LNCaP clone FGC (cell line): ENCODE measurements around the gene FZR1.
"Not testable (repeated sequence)": the region's sequence is repeated elsewhere in the genome, so short reads cannot be mapped to it uniquely, and the experiment has no call there.

Experiments
- DNase-seq: peaks from one replicate; pipeline ENCODE4 v3.0.0-alpha.2; 2011; ENCODE audit warnings: low read depth
- H3K4me3 ChIP-seq: 2 replicates; pipeline ENCODE4 v1.5.1; 2011; ENCODE audit warnings: mild to moderate bottlenecking, low read depth, low read length, control low read depth
- TF ChIP-seq, protein P1 (sequence below): IDR thresholded peaks from 2 replicates; pipeline ENCODE4 v1.5.1; 2012; ENCODE audit warnings: mild to moderate bottlenecking; ENCODE audit not compliant: control insufficient read depth, insufficient read depth; ENCODE audit errors: extremely low read depth

FZR1 gene

GRCh38 chr19:3556423-3556977, 50.4 kb downstream of the FZR1 start:
- TF ChIP-seq, protein P1, sequence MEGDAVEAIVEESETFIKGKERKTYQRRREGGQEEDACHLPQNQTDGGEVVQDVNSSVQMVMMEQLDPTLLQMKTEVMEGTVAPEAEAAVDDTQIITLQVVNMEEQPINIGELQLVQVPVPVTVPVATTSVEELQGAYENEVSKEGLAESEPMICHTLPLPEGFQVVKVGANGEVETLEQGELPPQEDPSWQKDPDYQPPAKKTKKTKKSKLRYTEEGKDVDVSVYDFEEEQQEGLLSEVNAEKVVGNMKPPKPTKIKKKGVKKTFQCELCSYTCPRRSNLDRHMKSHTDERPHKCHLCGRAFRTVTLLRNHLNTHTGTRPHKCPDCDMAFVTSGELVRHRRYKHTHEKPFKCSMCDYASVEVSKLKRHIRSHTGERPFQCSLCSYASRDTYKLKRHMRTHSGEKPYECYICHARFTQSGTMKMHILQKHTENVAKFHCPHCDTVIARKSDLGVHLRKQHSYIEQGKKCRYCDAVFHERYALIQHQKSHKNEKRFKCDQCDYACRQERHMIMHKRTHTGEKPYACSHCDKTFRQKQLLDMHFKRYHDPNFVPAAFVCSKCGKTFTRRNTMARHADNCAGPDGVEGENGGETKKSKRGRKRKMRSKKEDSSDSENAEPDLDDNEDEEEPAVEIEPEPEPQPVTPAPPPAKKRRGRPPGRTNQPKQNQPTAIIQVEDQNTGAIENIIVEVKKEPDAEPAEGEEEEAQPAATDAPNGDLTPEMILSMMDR, result no peak
- no peak for DNase-seq
- H3K4me3 ChIP-seq, result peak overlapping the region; percentile 89

GRCh38 chr19:3556978-3557460, 50.9 kb downstream of the FZR1 start:
- H3K4me3 ChIP-seq, result peak overlapping the region; percentile 89
- no peak for DNase-seq
- TF ChIP-seq, protein P1, result 0 out of 2 replicates have a peak, but pooled peaks have one; percentile 2

GRCh38 chr19:3557461-3558248, 51.5 kb downstream of the FZR1 start, which contains the start of gene MFSD12:
MFSD12 (minus strand) TSS chr19:3557586; CDS start chr19:3557403, 183 bp downstream.
- TF ChIP-seq, protein P1, result no peak
- DNase-seq, result peak; percentile 50

DNA sequence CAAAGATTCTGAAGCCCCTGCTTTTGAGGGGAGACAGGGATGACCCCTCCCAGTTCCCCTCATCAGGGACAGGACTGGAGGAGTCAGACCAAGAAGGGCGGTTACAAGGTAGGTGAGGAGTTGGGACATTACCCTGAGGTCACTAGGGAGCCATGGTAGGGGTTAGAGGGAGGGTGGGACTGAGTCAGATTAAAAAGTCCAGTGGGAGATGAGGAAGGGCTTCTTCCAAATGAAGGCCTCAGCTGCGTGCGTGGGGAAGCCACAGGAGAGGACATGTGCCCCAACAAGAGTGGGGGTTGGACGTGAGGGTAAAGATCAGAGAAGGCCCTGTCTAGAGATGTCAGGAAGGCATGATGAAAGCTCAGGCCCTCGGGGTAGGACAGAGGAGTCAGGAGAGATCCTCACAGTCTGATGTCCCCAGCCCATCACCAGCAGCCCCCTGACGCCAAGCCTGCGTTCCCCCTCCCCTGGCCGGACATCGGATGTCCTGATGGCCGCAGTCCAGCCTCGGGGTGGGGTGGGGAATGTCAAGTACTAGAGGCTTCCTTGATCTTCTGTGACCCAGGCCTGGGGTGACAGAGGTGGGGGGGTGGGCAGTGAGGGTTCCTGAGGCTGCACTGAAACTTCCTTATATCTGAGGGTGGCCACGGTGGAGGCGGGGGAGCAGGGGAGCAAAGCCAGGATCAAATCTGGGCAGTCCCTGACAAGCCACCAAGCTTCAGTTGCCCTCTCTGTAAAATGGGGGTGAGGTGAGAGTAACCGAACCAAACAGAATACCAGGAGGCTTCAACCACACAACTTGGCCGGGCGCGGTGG, 57.8 kb downstream of the FZR1 start:
- TF ChIP-seq, protein P1, result no peak
- H3K4me3 ChIP-seq, result no peak overlapping the region
- no peak for DNase-seq

More at GRCh38 chr19:3557461-3558248, 51.5 kb downstream of the FZR1 start, which contains the start of gene MFSD12:
- peak within 1 kb of the TSS; percentile 89 for H3K4me3 ChIP-seq

DNA sequence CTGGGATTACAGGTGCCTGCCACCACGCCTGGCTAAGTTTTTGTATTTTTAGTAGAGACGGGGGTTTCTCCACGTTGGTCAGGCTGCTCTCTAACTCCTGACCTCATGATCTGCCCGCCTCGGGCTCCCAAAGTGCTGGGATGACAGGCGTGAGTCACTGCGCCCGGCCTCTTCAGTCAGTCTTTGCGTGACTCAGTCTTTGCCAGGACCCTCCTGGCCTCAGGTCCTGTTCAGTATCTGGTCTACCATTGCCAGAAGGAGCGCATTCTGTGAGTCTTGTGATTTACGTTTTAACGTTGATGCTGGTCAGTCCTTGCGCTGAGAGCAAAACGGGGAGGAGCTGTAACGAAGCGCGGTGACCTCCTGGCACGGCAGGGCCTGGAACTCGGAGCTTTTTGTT, 59.0 kb downstream of the FZR1 start:
- TF ChIP-seq, protein P1, result no peak
- no peak for DNase-seq
- H3K4me3 ChIP-seq, result no peak overlapping the region

GRCh38 chr19:3570042-3570441, 63.9 kb downstream of the FZR1 start:
- not testable (repeated sequence) for DNase-seq, H3K4me3 ChIP-seq

DNA sequence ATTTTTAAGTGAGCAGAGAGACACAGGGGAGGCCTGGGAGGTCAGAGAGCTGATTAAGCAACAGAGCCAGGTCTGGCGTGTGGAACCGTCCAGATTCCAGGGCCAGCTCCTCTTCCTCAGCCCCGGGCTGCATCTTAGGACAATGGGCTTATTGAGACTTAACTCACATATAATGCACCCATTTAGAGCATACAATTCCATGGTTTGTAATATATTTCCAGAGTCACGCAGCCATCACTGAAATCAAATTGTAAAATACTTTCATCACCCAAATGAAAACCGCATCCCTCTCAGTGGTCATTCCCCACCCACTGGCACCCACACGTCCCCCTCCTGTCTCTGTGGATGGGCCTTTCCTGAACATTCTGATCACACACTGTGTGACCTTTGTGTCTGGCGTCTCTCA, 64.5 kb downstream of the FZR1 start:
- no peak for DNase-seq
- TF ChIP-seq, protein P1, result no peak
- H3K4me3 ChIP-seq, result no peak overlapping the region
